HG03280 (cell line): ENCODE measurements around the gene STYK1.

Experiments
- ATAC-seq: cut with Tn5 transposase; IDR thresholded peaks from one replicate; pipeline ENCODE4 v1.9.1; 2021; ENCODE audit warnings: mild to moderate bottlenecking, moderate library complexity; ENCODE audit not compliant: unreplicated experiment

STYK1 gene, protein sequence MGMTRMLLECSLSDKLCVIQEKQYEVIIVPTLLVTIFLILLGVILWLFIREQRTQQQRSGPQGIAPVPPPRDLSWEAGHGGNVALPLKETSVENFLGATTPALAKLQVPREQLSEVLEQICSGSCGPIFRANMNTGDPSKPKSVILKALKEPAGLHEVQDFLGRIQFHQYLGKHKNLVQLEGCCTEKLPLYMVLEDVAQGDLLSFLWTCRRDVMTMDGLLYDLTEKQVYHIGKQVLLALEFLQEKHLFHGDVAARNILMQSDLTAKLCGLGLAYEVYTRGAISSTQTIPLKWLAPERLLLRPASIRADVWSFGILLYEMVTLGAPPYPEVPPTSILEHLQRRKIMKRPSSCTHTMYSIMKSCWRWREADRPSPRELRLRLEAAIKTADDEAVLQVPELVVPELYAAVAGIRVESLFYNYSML

GRCh38 chr12:10673659-10674384, at the start of gene STYK1:
Gene STYK1 (minus strand): TSS chr12:10674052. CDS start chr12:10634618, 39,434 bp downstream.
- ATAC-seq, result no peak

- peak; percentile 41 for ATAC-seq
Observed at GRCh38 chr12:10722905-10723746, 49.3 kb upstream of the STYK1 start, which contains the start of gene YBX3. Gene YBX3 (minus strand): TSS chr12:10723323. CDS start chr12:10723111, 212 bp downstream.

- ATAC-seq, result peak; percentile 36
Observed at GRCh38 chr12:10722502-10722904, 48.7 kb upstream of the STYK1 start.

GRCh38 chr12:10721651-10722501, 48.0 kb upstream of the STYK1 start:
- ATAC-seq, result peak; percentile 38

GRCh38 chr12:10720974-10721650, 47.3 kb upstream of the STYK1 start:
- ATAC-seq, result no peak

DNA sequence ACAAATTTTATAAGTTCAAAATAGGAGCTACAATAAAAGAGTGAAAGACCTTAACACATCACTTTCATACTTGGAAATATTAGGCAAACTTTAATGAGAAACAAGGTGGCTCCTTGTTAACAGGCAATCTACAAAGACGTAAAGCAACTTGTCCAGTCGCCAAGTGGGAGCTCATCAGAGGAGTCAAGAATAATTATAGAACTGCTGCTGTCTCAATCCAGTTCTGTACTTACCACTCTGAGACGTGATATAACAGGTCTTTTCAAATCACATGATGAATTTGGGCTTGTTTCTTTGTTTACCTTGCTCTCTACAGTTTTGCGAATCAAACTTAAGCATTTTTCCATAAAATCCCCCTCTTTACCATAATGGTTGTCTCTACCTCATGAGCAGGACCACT, 45.6 kb upstream of the STYK1 start:
- no peak for ATAC-seq

GRCh38 chr12:10718279-10718821, 44.5 kb upstream of the STYK1 start:
- ATAC-seq, result no peak

DNA sequence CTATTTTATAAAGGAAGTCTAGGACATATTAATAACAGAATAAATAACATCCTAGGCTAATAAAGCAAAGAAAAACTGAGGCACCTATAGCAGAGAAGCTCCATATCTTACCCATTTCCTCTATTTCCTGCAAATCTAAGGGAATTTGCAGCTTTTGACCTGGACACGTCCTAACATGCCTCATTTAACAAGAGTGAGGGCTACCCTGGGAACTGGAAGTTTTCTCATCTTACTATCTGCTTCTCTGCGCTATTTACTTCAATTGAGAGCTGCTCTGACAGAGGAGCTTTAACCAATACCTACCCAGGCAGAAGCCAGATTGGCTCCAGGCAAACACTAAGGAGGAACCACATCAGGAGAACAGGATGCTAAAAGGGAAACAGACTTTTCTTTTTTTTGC, 43.6 kb upstream of the STYK1 start:
- no peak for ATAC-seq

DNA sequence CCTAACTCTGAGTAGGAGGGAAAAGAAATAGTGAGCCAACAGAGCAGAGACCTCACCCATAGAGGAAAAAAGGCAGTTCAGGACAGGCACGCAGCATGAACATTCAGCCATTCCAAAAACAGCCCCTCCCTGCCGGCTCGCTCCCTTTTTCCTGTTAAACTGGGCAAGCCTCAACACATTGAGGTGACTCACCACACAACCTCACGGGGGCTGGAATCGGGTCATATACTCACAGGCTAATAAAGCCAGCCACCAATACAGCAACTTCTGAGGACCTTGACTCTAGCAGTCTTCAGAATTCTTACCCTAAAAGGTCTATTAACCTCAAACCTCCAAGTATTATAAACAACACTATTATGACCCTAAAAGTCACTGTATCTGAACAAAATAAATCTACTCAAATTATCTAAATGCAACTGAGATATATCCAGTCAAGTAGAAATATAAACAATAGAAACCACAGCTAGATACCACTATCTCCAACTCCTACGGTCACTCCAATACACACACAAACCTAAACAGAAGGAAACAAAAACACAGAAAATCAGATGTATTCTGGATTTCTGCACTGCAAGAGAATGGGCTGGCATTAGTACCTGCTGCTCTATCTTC, 43.0 kb upstream of the STYK1 start:
- ATAC-seq, result no peak

DNA sequence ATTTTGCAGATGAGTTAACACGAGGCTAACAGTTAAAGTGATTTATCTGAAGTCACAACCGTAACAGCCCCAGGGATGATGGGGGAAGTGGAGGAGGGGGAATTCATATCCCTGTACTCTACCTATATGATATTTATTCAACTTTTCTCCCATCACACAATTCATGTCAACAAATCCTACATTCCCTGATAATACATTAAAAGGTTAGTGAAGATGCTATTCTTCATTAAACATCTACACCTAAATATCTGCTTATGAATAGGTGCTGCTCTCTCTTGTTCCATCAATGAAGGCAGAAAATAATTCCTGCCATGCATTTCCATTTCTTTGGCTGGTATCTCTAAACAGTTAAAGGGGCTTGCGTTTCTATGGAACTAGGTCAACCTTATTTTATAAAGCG, 42.4 kb upstream of the STYK1 start:
- no peak for ATAC-seq

- no peak for ATAC-seq
Observed at GRCh38 chr12:10715491-10715890, 41.6 kb upstream of the STYK1 start.

DNA sequence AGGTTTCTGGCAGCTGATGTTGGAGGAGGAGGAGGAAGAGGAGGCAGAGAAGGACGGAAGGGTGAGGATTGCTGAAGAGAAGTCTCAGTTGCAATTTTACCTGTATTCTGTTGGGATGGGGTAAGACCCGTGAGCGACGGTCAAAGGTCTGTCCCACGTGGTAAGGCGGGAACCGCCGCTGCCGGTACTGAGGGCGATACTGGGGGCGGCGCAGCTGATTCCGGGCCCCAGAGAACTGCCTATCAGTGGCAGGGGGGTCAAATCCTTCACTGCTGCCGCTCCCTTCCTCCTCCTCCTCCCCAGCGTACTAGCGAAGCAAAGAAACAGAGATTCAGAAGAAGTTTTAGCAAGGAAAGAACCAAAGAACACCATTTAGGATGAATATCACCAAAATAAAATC, 36.0 kb upstream of the STYK1 start:
- no peak for ATAC-seq

GRCh38 chr12:10708862-10709261, 35.0 kb upstream of the STYK1 start:
- no peak for ATAC-seq

DNA sequence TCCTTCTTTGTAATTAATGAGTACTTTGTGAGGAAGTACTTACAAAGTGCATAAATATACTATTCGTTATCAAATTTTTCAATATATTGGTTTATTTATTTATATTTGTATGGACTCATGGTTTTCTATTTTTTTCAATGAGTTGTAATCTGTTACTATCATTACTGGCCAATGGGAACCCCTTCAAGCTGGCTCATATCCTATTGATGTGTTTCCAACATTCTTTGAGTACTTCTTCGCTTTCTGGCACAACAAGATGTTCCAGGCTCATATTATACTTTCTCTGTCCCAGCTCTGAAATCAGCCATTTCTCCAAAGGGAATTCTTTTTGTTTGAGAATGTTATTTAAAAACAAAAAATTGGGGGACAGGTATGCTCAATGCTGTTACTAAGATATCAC, 31.8 kb upstream of the STYK1 start:
- ATAC-seq, result no peak

GRCh38 chr12:10701843-10702242, 28.0 kb upstream of the STYK1 start:
- ATAC-seq, result no peak

DNA sequence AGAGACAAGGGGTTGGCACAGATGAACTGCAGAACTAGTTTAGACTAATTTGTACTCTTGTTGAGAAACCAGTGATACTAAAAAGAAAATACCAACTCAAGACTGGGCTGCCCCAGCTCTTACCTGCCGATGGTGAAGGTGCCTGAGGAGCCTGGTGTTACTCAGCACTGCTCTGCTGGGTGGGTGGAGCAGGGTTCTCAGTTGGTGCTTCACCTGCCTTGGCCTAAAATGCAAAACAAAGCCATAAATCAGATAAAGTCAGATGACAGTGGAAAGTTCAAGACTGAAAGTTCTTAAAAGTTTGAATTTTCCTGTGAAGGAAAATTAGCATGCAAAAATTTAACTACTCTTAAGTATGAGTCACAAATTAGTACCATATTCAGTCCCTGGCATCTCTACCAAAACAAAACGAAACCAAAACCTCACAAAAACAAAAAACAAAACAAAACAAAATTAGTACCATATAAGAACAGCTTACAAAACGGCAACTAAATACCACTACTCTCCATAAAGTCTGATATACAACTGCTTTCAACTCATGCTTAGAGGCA, 27.4 kb upstream of the STYK1 start:
- ATAC-seq, result peak; percentile 60

GRCh38 chr12:10700581-10700980, 26.7 kb upstream of the STYK1 start:
- ATAC-seq, result no peak

DNA sequence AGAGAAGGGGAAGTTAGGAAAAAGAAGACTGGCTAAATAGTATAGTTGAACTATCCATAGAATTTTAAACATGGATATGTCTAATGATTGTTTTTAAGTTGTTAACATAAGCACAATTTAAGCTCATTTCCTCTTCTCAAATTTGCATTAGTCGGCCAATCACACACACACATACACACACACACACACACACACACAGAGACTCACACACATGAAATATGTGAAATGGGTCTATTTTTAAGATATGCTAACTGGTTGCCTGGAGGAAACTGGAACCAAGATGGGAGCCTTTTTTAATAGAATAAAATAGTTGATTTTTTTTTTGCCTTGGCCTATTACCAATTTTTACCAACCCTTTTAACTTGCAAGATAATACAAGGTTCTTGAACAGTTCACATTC, 24.0 kb upstream of the STYK1 start:
- ATAC-seq, result no peak

DNA sequence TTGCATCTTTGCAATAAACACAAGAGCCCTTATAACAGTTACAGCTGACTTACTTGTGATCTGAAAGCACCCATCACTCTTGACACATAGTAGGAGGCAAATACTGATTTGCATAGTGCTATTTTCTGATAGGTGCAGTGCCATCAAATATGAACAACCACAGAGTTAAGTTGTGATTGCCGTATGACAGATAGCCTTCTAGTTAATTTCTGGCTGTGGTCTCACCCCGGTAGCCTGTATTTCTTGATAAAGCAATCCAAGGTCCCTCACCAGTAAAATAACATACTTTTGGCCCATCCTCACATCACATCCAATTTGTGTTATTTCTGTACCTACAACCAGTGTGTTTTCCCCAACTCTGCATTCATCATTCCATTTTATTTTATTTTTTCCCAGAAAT, 23.3 kb upstream of the STYK1 start:
- ATAC-seq, result no peak
